Activated naive CD8-positive, alpha-beta T cell treated with anti-CD3 and anti-CD28 coated beads, Interleukin-2, amount 50 U/mL, for 24 hours (primary cell): Measurements from ENCODE around the gene BSDC1.
"Not testable (repeated sequence)": the region's sequence is repeated elsewhere in the genome, so short reads cannot be mapped to it uniquely, and the experiment has no call there.

Experiments used
- ATAC-seq: fragments of 150-1000 bp; cut with Tn5 transposase; one replicate; pipeline ENCODE4 v1.10.0; 2021
- DNase-seq: peaks from one replicate; pipeline ENCODE4 v3.0.0; 2021
- H3K27ac Mint-ChIP-seq: one replicate; pipeline ENCODE4 v1.8.0; 2021; ENCODE audit warnings: mild to moderate bottlenecking, mixed read lengths
- H3K27me3 Mint-ChIP-seq: one replicate; pipeline ENCODE4 v1.8.0; 2021; ENCODE audit warnings: mixed read lengths
- H3K36me3 Mint-ChIP-seq: one replicate; pipeline ENCODE4 v1.8.0; 2021; ENCODE audit warnings: low read depth, mixed read lengths
- H3K4me1 Mint-ChIP-seq: one replicate; pipeline ENCODE4 v1.8.0; 2021; ENCODE audit warnings: mixed read lengths
- H3K4me3 Mint-ChIP-seq: one replicate; pipeline ENCODE4 v1.8.0; 2021; ENCODE audit warnings: mild to moderate bottlenecking, moderate library complexity, mixed read lengths
- H3K9me3 Mint-ChIP-seq: one replicate; pipeline ENCODE4 v1.8.0; 2021; ENCODE audit warnings: mixed read lengths

The BSDC1 gene

DNA sequence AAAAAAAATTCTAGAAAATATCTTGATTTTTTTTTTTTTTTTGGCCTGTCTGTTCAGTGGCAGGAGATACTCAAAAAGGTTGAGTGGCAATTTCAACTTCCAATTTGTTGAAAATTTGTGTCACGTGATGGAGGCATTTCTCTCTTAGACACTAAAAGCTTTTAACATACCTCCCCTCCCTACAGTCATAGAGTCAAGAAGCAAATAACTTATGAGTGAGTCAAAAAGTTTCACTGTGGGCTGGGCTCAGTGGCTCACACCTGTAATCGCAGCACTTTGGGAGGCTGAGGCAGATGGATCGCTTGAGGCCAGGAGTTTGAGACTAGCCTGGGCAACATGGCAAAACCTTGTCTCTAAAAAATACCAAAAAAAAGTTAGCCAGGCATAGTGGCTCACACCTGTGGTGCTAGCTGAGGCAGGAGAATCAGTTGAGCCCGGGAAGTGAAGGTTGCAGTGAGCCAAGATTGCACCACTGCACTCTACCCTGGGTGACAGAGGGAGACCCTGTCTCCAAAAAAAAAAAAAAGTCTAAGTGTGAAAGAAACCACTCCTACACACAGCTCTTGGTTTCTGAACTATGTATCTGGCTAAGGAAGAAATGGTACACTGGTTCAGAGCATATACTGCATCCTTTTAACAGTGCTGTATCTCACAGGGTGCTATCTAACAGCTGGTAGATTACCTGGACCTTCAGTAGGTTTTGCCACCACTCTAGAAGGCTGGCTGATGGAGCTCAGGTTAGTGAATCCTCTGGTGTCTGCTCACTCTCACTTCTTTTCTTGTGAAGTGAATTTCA is 11.6 kb upstream of the BSDC1 start:
- Mint-ChIP-seq H3K4me3 (no peak overlapping the region), H3K4me1 (no peaks in the 10 kb centered on the region), H3K9me3 (no peaks in the 10 kb centered on the region), H3K27ac (no peak overlapping the region), H3K27me3 (no peaks in the 10 kb centered on the region), H3K36me3 (no peaks in the 10 kb centered on the region)
- ATAC-seq (no peak), DNase-seq (no peak)

DNA sequence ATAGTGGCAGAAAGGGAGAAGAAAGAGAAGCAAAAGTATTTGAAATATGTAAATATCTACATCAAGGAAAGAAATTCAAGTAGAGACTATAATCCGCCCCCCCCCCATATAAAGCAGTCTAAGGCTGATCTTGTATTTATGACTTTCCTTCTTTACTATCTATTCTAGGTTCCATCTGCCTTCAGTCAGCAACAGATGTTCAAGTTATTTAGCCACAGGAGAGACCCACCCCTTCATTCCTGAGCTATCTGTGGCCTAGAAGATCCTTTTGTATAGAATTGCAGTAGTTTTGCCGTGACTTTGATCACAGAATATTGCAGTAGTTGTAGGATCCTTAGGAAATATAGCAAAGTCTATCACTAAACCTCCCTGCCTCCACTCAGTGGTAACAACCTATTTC is 10.7 kb upstream of the BSDC1 start:
- DNase-seq = no peak
- Mint-ChIP-seq H3K27ac (no peak overlapping the region), H3K4me3 (no peak overlapping the region), H3K9me3 (no peaks in the 10 kb centered on the region), H3K36me3 (no peaks in the 10 kb centered on the region), H3K4me1 (no peaks in the 10 kb centered on the region), H3K27me3 (no peaks in the 10 kb centered on the region)
- no peak for ATAC-seq

DNA sequence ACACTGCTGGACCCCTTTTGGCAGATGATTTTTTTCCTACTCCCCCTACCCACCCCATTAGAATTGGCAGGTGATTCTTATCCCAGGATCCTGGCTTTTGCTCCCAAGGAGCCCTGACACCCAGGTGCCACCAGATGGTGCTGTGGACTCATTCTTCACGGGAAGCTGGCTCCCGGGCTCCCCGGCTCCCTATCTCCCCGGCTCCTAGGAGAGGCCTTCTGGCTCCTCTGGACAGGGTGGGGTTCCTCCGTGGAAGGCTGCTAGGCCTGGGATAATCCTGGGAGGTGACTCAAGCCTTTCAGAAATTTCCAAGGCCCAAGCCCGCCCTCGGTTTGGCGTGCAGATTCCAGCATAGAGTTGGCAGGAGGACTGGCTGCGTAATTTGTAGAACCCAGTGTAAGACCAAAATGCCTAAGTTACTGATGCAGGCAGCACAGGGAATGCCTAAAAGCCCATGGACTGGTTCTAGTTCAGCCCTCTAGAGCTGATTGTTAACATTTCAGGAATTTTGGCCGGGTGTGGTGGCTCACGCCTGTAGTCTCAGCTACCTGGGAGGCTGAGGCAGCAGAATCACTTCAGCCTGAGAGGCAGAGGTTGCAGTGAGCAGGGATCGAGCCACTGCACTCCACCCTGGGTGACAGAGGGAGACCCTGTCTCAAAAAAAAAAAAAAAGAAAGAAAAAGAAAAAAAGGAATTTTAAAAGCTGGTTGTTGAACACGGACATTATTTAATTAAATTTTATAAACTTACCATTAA is 6.8 kb upstream of the BSDC1 start:
- Mint-ChIP-seq H3K27ac (no peak overlapping the region), H3K36me3 (no peaks in the 10 kb centered on the region), H3K9me3 (no peaks in the 10 kb centered on the region), H3K4me3 (no peak overlapping the region), H3K4me1 (no peaks in the 10 kb centered on the region), H3K27me3 (no peaks in the 10 kb centered on the region)
- DNase-seq (peak; percentile 70), ATAC-seq (peak; percentile 86)

DNA sequence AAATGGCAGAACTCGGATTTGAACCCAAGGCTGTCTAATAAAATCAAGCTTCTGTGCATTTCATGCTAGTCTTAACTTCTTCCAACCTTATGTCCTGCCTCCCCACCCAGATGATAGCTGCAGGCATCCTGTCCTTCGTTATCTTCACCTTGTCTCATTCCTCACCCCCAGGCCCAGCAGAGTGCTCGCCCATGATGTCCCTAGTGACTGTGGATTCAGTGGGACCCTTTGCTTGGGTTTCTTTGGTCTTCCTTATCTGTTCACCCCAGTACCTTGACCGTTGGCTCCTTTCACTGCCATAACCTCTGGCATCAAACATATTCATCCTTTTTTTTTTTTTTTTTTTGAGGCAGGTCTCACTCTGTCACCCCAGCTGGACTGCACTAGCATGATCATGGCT is 5.6 kb upstream of the BSDC1 start:
- Mint-ChIP-seq H3K27ac (no peak overlapping the region), H3K4me3 (no peak overlapping the region), H3K36me3 (no peaks in the 10 kb centered on the region), H3K9me3 (no peaks in the 10 kb centered on the region), H3K4me1 (peaks cover 6% of the 10 kb centered on the region), H3K27me3 (no peaks in the 10 kb centered on the region)
- no peak for DNase-seq
- ATAC-seq = no peak

DNA sequence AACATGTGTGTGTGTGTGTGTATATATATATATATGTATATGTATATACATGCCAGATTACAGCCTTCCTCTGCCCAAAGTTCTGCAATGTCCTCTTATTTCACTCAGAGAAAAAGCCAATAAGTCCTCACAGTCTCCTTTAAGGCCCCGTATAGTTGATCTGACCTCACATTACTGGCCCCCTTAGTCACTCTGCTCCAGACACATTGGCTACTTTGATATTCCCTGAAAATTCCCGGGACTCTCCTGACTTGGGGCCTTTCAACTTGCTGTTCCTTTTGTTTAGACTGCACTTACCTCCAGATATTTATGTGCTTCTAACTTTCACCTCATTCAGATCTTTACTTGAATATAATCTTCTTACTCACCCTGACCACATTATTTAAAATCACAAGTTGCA is 4.2 kb upstream of the BSDC1 start:
- Mint-ChIP-seq H3K4me1 (peaks cover 17% of the 10 kb centered on the region), H3K27me3 (no peaks in the 10 kb centered on the region), H3K4me3 (no peak overlapping the region), H3K36me3 (peaks cover 2% of the 10 kb centered on the region), H3K9me3 (no peaks in the 10 kb centered on the region), H3K27ac (no peak overlapping the region)
- no peak for ATAC-seq
- no peak for DNase-seq

DNA sequence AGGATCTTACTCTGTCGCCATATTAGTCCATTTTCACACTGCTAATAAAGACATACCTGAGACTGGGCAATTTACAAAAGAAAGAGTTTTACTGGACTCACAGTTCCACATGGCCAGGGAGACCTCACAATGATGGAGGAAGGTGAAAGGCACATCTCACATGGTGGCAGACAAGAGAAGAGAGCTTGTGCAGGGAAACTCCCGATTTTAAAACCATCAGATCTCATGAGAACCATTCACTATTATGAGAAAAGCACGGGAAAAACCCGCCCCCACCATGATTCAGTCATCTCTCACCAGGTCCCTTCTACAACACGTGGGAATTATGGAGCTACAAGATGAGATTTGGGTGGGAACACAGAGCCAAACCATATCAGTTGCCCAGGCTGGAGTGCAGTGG is 2.3 kb upstream of the BSDC1 start:
- peaks cover 29% of the 10 kb centered on the region for H3K4me1 Mint-ChIP-seq
- H3K9me3 Mint-ChIP-seq, DNase-seq: not testable (repeated sequence)

DNA sequence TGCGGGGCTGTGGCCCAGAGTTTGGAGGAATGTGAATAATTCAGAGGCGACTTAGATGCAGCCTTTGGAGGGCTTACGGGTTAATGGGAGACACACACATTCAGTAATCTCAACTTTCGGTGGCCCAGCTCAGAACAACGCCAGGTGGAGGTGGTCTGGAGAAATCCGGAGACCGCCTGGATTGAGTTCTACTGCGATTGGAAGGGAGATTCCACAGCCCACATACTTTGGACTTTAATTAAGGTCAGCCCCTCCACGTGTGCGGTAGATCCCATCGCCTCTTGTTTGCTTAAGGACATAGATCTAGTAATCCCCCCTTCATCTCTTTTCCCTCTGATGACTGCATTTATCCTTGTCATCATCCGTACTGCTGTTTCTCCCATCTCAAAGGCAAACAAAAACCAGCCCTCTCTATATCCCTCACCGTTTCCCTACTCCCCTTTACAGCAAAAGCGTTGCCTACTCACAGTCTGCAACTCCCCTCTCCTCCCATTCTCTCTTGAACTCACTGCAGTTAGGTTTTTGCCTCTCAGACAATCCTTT is 720 bp upstream of the BSDC1 start:
- Mint-ChIP-seq H3K27me3 (no peaks in the 10 kb centered on the region), H3K4me3 (peak overlapping the region; percentile 100), H3K27ac (peak overlapping the region; percentile 98), H3K4me1 (peaks cover 29% of the 10 kb centered on the region), H3K36me3 (peaks cover 4% of the 10 kb centered on the region), H3K9me3 (no peaks in the 10 kb centered on the region)
- ATAC-seq (no peak), DNase-seq (no peak)

More for the DNA sequence above, 2.3 kb upstream of the BSDC1 start:
- not testable (repeated sequence) for H3K27me3 Mint-ChIP-seq, ATAC-seq, H3K27ac Mint-ChIP-seq, H3K36me3 Mint-ChIP-seq, H3K4me3 Mint-ChIP-seq

DNA sequence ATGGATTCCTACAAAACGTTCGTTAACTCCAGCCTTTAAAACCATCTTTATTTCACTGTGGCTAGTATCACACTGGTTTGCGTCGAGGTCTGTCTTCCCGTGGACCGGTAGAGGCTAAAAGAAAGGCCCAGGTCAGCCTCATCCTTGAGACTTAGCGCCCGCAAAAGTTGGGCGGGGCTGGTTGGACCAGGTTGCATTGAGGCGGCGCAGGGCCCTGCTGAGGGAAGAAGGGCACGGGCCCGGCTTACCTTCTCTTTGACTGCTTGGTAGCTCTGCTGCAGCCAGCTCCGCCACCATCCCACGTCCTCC is 455 bp downstream of the BSDC1 start:
- Mint-ChIP-seq H3K9me3 (no peaks in the 10 kb centered on the region), H3K4me3 (peak overlapping the region; percentile 100), H3K27me3 (no peaks in the 10 kb centered on the region), H3K4me1 (peaks cover 29% of the 10 kb centered on the region), H3K27ac (peak overlapping the region; percentile 98), H3K36me3 (peaks cover 4% of the 10 kb centered on the region)
- ATAC-seq = peak; percentile 6
- peak; percentile 37 for DNase-seq

DNA sequence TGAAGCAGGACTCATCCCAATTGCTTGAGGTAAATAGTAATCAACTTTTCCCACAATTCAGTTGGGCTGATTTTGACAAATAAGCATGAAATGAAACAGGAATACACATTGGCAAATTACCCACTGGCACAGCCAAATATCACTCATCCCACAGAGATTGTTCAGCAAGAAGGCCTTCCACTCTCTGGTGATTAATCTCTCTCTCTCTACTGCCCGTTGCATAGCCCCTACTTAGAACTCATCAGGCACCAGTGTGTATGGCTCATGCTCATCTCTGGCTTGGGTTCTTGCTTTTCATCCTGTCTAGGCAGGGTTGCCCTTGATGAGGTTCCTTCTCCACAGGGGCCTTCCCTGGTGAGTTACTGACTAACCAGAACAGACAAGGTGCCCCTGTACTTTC is 1.1 kb downstream of the BSDC1 start:
- peaks cover 29% of the 10 kb centered on the region for H3K4me1 Mint-ChIP-seq
- no peak for DNase-seq
- no peak for ATAC-seq
- peak overlapping the region; percentile 100 for H3K4me3 Mint-ChIP-seq
- H3K9me3 Mint-ChIP-seq = no peaks in the 10 kb centered on the region
- peak overlapping the region; percentile 98 for H3K27ac Mint-ChIP-seq
- no peaks in the 10 kb centered on the region for H3K27me3 Mint-ChIP-seq
- peaks cover 4% of the 10 kb centered on the region for H3K36me3 Mint-ChIP-seq

DNA sequence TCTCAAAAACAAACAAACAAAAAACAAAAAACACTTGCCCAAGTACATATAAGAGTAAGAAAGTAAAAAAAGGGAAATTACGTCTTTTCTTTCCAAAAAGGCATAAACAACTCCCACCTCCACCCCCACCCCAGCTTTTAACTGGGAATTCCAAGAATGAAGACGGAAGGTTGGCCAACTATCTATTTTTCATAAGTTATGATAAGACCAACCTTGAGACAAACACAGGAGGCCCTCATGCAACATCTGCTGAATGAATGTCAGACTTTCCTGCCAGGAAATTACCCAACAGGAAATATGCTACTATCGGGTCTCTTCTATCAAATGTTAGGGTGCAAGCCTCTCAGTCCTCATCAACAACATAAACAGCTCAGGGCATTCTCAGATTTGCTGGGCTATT is 1.9 kb downstream of the BSDC1 start:
- H3K9me3 Mint-ChIP-seq = no peaks in the 10 kb centered on the region
- peaks cover 29% of the 10 kb centered on the region for H3K4me1 Mint-ChIP-seq
- no peaks in the 10 kb centered on the region for H3K27me3 Mint-ChIP-seq
- peaks cover 4% of the 10 kb centered on the region for H3K36me3 Mint-ChIP-seq
- ATAC-seq (no peak), DNase-seq (no peak)
- peak overlapping the region; percentile 18 for H3K4me3 Mint-ChIP-seq
- no peak overlapping the region for H3K27ac Mint-ChIP-seq

DNA sequence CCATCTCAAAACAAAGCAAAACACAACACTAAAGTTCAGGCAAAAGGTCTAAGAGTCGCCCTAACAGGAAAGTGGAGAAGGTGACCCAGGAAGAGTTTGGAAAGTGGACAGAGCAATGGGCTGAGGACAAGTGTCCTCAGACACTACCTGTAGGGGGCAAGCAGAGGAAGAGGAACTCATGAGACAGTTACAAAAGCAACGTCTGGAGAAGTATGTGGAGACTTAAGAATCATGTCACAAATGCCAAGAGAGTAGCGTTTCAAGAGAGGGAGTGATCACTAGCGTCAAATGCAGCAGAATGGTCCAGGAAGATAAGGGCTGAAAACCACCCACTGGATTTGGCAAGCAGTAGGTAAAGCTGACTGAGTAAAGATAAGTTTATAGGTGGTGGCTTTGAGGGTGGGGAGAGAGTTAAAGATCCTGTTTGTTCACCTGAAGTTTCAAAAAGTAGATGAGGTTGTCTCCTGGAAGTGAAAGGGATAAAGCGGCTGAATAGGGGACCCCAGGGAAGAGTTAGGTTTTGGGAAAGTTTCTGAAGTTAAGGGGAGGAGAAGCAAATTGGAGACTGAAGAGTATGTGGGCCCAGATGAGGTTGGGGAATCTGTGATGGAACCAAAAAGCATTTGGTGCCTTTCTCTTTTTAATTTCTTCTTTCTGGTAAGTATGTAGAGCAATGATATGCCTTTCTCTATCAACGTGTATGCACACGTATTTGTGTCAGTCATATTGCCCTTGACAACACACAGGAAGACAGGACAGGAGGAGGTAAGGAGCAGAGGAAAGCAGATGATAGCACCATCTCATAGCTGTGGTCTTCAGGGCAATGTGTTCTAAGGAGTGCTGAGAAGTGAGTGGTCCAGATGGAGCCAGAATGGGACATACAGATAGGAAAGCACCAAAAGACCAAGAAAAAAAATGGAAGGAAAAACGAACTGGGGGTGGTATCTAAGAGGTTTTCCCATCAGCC is 3.1 kb downstream of the BSDC1 start:
- no peak for ATAC-seq
- DNase-seq = no peak
- no peak overlapping the region for H3K27ac Mint-ChIP-seq
- H3K27me3 Mint-ChIP-seq = no peaks in the 10 kb centered on the region
- H3K36me3 Mint-ChIP-seq = peaks cover 10% of the 10 kb centered on the region
- H3K4me3 Mint-ChIP-seq = no peak overlapping the region
- no peaks in the 10 kb centered on the region for H3K9me3 Mint-ChIP-seq
- H3K4me1 Mint-ChIP-seq = peaks cover 29% of the 10 kb centered on the region

DNA sequence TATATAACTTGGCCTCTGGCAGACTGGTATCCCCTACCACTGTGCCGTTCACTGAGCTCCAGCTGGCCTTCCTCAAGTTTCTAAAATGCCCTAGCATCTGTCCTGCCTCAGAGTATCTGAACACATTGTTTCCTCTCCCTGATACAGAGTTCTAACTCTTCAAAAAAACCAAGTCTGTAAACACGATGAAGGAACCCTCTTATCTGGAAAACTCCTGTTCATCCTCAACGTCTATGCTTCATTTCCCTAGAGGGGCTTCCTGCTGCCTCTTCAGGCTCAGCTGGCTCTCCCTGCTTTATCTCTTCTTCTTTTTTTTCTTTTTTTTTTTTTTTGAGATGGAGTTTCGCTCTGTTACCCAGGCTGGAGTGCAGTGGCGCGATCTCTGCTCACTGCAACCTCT is 5.6 kb downstream of the BSDC1 start:
- ATAC-seq = no peak
- H3K27me3 Mint-ChIP-seq = no peaks in the 10 kb centered on the region
- no peak for DNase-seq
- peaks cover 14% of the 10 kb centered on the region for H3K4me1 Mint-ChIP-seq
- no peak overlapping the region for H3K27ac Mint-ChIP-seq
- peaks cover 20% of the 10 kb centered on the region for H3K36me3 Mint-ChIP-seq
- no peak overlapping the region for H3K4me3 Mint-ChIP-seq
- H3K9me3 Mint-ChIP-seq = no peaks in the 10 kb centered on the region

DNA sequence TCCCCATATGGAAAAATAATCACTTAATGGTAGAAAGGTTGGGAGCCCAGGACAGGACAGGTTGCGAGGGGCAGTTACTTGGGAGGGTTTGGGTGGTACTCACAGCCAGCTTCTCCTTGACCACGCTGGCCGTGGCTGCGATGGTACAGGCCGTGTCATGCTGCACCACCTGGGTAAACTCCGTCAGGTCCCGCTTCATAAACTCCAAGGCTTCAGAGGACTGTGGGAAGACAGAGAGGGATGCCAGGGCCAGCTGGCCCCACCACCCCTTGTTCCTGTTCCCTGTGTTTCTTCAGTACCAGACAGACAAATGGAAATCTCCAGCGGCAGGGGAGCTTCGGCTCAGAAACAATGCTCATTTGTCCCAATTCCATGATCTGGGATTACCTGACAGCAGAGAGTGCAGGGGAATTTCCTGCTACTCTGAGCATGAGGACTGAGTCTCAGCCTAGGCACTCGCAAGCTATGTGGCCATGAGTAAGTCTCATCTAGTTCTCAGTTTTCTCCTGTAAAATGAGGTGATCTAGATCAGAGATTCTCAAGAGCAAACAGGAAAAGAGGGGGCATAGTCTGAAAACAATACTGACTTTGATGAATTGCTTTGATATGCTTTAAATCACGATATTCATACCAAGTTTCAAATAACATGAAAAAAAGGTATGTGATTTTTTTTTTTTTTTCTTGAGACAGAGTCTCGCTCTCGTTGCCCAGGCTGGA is 7.4 kb downstream of the BSDC1 start:
- Mint-ChIP-seq H3K9me3 (no peaks in the 10 kb centered on the region), H3K27me3 (no peaks in the 10 kb centered on the region), H3K4me3 (no peak overlapping the region), H3K27ac (no peak overlapping the region), H3K36me3 (peaks cover 18% of the 10 kb centered on the region), H3K4me1 (no peaks in the 10 kb centered on the region)
- no peak for DNase-seq
- no peak for ATAC-seq

DNA sequence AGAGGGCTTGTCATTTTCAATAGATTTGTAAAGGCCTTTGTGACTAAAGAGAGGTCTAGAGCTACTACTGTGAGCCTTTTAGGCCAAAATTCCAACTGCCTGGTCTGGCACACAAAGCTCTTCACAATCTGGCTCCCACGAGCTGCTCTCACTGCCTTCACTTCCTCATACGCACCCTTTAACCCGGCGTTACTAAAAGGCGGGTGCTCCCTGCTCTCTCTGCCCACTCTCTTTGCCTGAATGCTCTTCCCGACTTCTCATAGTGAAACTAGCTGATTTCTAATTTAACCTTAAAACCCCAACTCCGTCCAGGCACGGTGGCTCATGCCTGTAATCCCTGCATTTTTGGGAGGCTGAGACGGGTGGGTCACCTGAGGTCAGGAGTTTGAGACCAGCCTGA is 14.2 kb downstream of the BSDC1 start:
- DNase-seq (no peak), ATAC-seq (no peak)
- Mint-ChIP-seq H3K36me3 (peaks cover 27% of the 10 kb centered on the region), H3K27ac (no peak overlapping the region), H3K4me3 (no peak overlapping the region), H3K27me3 (no peaks in the 10 kb centered on the region), H3K9me3 (no peaks in the 10 kb centered on the region), H3K4me1 (no peaks in the 10 kb centered on the region)
